C4-2B (cell line): ENCODE measurements around the gene LAGE3.
A peak's percentile ranks its signal among the peaks of the same experiment; 100 is the strongest.

Experiments used
- H3K27ac ChIP-seq: fragments of 450-650 bp; 2 replicates; pipeline ENCODE4 v1.5.1; 2017
- CTCF ChIP-seq: fragments of 450-650 bp; conservative IDR thresholded peaks from 2 replicates; pipeline ENCODE4 v1.5.1; 2017; ENCODE audit warnings: mild to moderate bottlenecking
- ZFX ChIP-seq: fragments of 450-650 bp; IDR thresholded peaks from 2 replicates; pipeline ENCODE4 v1.6.1; 2017

Gene LAGE3

GRCh38 chrX:154495472-154495922 lies 16.4 kb upstream of the LAGE3 start:
- H3K27ac ChIP-seq: no peak overlapping the region

GRCh38 chrX:154494715-154495114 lies 15.6 kb upstream of the LAGE3 start:
- no peak for TF ChIP-seq ZFX
- no peak for TF ChIP-seq CTCF
- H3K27ac ChIP-seq: no peak overlapping the region

More at GRCh38 chrX:154495472-154495922, 16.4 kb upstream of the LAGE3 start:
- TF ChIP-seq CTCF (no peak), ZFX (no peak)

GRCh38 chrX:154490414-154491083 lies 11.5 kb upstream of the LAGE3 start, which contains the start of gene SLC10A3:
Gene SLC10A3, minus strand, starts transcription at chrX:154490629. Its CDS starts 1,689 bp downstream, at chrX:154488940.
- peak within 1 kb of the TSS; percentile 90 for H3K27ac ChIP-seq
- TF ChIP-seq CTCF (no peak), ZFX (peak; percentile 47)

GRCh38 chrX:154490021-154490413 lies 10.9 kb upstream of the LAGE3 start:
- TF ChIP-seq ZFX: no peak
- no peak for TF ChIP-seq CTCF
- H3K27ac ChIP-seq: peak overlapping the region; percentile 90

- TF ChIP-seq CTCF (no peak), ZFX (no peak)
- H3K27ac ChIP-seq: peak overlapping the region; percentile 90
These were observed 10.1 kb upstream of the LAGE3 start for GRCh38 chrX:154489182-154489581.

GRCh38 chrX:154488336-154489075 lies 9.4 kb upstream of the LAGE3 start:
- H3K27ac ChIP-seq: no peak overlapping the region; the same call in 1 of the 2 replicates
- TF ChIP-seq ZFX (no peak), CTCF (no peak)
